GM21390 (cell line): ENCODE results near the gene JAKMIP2.
"Not testable (repeated sequence)": the region's sequence is repeated elsewhere in the genome, so short reads cannot be mapped to it uniquely, and the experiment has no call there.

Experiments
- ATAC-seq: cut with Tn5 transposase; IDR thresholded peaks from one replicate; pipeline ENCODE4 v1.9.1; 2021; ENCODE audit not compliant: unreplicated experiment

JAKMIP2 gene

DNA sequence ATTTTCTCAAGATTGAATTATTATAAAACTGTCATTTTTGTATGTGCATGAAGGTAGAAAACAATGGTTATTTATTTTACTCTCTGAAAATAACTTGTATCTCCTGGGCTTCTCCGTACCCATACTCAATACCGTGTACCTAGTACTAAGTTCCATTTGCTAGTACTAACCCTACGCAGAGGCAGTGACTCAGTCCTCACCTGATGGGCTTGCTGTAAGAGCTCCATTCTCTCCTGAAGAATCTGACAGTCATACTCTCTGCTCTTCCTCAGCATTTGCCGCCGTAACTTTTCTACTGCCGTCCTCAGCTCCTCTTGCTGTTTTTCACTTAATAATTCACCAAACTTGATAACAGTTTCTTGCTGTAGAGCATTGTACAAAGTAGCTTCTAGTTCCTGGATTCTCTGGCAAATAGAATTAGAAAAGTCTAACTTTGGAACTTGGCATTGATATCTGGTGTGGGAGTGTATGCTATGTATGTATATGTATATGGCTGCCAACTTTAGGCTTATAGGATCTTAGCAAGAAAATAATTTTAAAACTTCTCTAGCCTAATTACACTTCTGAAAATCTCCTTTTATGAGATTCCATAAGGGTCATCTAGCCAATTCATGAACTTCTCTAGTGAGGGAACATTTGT lies 164.7 kb downstream of the JAKMIP2 start:
- no peak for ATAC-seq

DNA sequence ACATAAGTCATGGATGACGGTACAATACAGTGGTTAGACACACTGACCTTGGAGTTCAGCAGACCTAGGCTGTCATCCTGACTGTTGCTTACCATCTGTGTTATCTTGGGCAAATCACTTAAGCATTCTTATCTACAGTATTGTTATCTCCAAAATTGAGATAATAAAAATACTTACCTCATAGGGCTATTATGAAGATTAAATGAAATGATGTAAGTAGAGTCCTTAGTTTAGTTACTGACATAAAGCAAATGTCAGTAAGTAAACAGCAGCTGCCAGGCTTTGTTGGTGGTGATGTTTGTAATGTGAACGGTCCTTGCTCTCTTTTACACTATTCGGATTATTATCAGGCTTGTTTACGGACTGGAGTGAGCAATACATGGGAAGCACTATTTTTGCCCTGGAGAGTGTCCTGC lies 165.3 kb downstream of the JAKMIP2 start:
- no peak for ATAC-seq

DNA sequence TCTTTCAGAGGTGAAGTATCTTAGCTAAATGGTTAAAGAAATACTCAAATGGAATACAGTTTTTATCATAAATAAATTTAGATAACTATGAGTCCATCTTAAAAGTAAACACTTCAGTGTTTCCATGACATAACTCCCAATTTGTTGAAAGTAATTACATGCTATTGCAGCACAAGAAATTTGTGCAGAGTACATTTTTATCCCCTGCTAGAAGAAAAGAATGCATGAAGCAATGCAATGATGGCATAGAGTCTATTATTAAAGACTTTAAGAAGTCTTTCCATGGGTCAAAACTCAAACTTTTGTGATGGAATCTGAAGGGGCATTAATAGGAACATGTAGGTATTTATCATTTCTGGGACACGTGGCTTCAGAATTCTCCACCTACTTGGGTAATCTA lies 166.1 kb downstream of the JAKMIP2 start:
- no peak for ATAC-seq

DNA sequence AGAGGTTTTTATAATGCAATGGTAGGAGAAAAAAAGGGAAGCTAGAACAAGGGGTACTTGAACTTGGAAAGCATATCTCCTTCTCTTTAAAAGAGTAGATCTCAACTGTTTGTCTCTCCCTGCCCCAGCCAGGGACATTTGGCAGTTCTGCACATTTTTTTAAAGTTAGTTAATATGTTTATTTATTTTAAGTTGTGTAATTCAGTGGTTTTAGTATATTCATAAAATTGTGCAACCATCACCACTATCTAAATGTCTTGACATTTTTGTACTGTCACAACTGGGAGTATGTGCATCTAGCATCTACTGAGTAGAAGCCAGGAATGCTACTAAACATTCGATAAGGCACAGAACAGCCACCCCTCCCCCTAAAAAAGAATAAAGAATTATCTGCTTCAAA lies 169.2 kb downstream of the JAKMIP2 start:
- no peak for ATAC-seq

DNA sequence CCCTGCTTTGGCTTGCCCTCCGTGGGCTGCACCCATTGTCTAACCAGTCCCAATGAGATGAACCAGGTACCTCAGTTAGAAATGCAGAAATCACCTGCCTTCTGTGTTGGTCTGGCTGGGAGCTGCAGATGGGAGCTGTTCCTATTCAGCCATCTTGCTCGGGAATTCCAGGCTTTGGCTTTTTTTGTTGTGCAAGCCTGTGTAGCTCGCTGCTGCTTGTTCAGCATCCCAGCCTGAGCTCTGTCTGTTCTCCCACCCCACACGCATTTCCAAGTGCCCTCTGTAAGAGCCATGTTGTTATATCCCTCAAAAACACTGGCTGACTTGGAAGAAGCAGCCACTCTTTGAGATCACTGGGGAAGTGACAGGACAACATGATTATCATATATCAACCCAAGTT lies 171.0 kb downstream of the JAKMIP2 start:
- ATAC-seq: no peak

DNA sequence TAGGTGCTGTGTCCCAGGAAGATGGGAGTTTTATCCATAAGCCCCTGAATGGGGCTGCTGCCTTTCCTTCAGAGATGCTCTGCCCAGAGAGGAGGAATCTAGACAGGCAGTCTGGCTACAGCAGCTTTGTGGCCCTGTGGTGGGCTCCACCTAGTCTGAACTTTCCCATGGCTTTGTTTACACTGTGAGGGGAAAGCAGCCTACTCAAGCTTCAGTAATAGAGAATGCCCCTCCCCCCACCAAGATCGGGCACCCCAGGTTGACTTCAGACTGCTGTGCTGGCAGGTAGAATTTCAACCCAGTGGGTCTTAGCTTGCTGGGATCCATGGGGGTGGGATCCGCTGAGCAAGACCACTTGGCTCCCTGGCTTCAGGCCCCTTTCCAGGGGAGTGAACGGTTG lies 171.7 kb downstream of the JAKMIP2 start:
- no peak for ATAC-seq

DNA sequence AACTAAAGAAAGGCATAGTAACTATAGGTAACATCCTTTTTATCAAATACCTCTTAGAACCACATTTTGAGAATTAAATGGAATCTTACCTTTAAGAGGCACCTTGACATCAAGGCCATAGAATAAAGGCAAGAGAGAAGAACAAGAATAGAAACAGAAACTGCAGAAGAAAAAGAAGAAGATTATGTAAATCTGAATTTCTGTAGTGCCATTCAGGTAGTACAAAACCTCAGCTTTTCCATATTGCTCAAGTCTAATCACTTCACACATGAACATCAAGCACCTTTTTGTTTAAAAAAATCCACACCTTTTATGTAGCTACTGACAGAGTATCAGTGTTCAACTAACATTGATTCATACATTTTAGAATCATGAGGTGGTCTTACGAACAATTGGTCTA lies 180.9 kb downstream of the JAKMIP2 start:
- ATAC-seq: peak; percentile 65

DNA sequence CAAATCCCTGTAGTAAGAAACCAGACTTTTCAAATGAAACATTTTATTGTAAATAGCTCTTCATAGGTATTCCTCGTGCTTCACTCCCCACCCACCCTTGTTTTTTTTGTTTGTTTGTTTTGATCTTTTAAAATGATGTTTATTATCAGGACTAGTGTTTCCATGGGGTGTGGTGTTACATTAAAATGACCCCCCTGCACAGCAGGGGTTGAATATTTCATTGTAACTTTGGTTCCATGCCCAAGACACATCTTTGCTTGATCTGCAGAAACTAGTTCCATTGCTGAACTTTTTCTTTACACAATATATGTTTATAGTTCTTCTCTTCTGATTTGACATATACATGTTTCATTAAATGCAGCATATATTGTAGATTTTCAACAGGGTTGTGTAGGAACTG lies 191.4 kb downstream of the JAKMIP2 start:
- ATAC-seq: no peak

DNA sequence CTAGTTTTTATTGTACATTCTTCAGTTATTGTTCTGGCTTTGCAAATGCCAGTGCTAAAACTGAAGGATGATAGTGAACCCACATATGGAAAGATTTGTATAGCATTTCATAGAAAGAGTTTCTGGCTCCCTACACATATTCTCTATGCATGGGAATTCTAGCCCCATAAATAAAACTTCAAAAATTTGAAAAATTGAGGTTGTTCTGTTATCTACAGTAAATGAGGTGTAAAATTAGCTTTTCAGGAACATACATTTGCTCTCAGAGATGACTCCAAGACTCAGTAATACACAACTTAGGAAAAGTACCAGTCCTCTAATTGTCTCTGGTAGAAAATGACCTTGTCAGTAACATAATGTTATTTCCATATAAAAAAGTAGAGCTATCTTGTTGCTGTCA lies 192.4 kb downstream of the JAKMIP2 start:
- ATAC-seq: no peak

DNA sequence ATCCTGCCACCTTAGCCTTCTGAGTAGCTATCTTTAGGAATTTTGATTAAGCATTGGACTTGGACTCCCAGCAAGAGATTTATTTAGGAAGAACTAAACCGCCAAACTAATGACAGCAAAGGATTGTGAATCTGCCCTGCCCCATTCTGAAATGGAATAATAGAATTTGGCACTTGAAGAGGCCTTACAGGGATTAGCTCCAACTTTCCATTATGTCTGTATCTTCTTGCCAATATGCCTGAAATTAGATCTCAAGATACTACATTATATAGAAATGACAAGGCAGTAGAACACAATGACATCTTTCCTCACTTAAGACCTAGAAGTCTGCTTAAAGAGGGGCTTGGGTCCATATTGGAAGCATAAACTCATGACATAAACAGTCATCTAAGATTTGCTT lies 195.7 kb downstream of the JAKMIP2 start:
- ATAC-seq: no peak

DNA sequence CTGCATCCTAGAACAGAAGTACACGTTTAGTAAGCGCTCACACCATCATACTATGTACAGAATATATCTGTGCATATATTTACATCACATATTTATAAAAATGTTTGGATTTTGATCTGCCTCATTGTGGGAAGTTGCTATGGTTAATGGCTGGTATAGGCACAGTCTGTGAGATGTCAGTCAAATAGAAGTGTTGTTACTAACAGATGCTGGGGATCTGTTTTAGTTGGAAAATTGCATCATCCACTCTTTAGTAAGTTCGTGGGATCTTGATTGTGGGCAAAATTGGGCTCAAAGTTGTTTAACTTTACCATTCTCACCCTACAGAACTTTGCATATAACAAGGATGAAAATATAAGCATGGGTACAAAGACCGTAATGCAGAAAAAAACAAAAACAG lies 196.3 kb downstream of the JAKMIP2 start:
- no peak for ATAC-seq

DNA sequence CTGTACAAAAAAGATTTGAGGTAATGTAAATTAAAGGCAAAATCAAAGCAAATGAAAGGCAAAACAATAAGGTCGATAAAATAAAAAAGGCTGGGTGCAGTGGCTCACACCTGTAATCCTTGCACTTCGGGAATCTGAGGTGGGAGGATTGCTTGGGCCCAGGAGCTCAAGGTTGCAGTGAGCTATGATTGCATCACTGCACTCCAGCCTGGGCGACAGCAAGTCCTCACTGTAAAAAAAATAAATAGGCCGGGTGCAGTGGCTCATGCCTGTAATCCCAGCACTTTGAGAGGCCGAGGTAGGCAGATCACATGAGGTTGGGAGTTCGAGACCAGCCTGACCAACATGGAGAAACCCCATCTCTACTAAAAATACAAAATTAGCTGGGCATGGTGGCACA lies 200.3 kb downstream of the JAKMIP2 start:
- ATAC-seq: not testable (repeated sequence)

DNA sequence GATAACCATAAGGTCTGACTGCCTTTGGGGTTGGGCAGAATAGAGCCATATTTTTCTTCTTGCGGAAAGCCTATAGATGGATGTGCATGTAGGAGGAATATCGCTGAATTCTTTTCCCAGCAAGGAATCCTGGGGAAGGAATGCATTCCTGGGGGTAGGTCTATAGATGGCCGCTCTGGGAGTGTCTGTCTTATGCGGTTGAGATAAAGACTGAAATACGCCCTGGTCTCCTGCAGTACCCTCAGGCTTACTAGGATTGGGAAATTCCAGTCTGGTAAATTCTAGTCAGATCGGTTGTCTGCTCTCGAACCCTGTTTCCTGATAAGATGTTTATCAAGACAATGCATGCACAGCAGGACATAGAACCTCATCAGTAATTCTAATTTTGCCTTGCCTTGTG lies 202.1 kb downstream of the JAKMIP2 start:
- ATAC-seq: not testable (repeated sequence)

DNA sequence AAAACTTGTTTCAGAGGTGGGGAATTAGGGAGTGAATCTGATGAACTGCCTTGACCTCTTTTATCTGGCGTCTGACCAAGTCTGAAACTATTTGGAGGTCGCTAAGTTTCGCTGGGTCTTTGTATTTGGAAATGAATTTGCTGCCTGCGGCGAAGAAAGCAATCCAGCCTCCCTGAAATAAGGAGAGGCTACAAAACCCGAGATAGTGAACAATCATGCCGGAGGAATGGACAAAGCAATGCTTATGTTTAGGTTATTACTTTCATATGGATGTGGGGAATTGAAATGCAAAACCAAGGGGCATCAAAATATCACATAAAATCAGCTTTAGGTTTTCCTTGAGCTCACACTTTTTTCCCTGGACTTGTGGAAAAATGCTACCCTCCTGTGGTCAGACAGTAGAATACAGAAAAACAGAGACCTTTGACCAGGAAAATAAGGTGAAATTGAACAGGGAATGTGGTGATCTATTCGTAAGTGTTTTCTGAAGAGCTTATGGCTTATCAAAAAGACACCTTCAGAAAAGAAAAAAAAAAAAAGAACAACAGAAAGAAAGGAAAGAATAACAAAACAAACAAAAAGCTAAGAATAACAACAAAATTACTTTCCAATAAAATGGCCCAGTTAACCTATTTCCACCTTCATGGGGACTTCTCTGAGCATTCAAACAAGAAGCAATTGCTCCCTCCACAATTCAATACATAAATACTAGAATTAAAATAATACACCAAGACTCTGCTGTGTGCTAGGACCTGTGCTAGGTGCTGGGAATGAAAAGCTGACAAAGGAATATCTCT lies 204.1 kb downstream of the JAKMIP2 start:
- ATAC-seq: no peak

DNA sequence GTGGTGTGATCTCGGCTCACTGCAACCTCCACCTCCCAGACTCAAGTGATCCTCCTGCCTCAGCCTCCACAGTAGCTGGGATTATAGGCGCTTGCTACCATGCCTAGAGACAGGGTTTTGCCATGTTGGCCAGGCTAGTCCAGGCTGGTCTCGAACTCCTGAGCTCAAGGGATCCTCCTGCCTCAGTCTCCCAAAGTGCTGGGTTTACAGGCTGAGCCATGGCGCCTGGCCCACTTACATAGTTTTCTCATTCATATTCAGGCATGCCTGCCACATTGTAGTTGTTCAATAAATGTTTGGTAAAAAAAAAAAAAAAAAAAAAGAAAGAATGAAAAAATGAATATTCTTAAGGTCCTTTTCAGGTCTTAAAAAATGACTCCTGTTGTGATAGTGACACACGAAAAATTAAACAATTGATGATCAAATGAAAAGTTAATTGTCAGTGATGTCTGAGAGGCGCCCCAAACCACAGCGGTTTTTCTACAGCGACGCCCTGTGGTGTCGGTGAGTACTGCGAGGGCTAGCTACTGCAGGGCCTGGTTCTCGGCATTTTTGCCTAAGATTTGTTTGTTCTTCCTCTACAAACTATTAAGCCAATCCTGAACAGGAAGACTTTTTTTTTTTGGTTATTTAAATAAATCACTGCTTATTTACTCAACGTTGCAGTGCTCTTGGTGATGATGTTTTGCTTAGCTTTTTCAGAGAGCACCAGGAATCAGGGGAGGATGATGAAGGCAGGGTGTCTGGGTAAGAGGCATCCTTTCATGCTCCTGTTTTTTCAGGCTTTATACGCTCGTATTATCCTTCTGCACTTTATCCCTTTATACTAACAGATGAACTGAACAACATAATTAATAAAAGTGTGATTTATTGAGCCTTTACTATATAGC lies 205.6 kb downstream of the JAKMIP2 start:
- peak; percentile 90 for ATAC-seq

DNA sequence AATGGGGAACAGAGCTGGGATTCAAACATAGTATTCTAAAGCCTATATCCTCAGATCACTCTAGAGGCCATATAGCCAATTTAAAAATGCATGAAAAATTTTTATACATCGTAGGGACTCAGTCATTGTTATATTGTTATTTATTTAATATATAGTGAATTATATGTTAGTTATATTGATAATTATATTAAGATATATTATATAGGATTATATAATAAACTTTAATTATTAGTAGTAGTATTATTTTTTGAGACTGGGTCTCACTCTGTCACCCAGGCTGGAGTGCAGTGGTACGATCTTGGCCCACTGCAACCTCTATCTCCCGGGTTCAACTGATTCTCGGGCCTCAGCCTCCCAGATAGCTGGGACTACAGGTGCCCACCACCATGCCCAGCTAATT lies 206.9 kb downstream of the JAKMIP2 start:
- ATAC-seq: no peak

DNA sequence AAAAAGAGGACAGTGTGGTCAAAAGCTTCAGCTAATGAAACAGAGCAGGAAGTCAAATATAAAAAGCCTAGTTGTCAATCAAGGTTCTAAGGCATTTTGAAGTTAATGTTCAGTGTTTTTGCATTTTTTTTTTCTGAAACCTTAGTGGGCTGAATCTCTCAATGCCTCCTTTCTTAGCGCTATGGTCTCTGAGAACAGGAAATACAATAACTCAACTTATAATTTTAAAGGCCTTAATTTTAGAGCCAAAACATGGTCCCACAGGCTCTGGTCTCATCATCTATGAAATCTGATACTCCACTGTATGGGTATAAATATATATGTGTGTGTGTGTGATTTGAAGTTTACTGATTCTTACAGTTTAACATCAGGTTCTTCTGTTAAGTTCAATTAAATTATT lies 209.3 kb downstream of the JAKMIP2 start:
- no peak for ATAC-seq

DNA sequence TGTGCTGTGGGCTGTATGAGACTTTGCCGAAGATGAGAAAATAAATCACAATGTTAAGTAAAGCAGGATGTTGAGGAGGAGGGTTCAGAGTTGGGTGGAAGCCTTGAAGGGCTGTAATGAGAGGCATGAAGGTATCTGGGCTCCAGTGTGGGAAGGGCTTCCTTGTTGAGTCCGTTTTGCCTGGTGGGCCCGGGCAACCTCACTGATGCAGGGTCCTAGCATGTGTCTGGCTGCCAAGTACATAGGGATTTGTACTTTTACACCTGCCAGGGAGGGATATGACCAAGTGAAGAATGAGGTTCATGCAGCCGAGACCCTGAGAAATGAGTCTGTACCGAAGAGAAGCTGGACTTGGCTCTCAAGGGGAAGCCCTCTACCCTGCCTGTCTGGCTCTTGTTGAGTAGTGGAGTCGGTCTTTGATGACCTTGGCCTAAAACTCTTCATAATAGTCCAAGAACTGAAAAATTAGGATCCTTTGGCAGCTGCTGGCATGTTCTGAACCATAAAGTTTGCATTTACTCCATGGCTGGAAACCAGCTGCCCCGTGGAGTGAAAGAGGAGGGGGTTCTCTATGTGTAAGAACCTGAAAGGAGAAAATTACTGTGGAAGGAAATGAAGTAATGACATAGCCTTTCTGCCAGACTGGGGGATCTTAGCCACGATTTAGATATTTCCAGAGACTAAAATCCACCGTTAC lies 213.7 kb downstream of the JAKMIP2 start:
- no peak for ATAC-seq

DNA sequence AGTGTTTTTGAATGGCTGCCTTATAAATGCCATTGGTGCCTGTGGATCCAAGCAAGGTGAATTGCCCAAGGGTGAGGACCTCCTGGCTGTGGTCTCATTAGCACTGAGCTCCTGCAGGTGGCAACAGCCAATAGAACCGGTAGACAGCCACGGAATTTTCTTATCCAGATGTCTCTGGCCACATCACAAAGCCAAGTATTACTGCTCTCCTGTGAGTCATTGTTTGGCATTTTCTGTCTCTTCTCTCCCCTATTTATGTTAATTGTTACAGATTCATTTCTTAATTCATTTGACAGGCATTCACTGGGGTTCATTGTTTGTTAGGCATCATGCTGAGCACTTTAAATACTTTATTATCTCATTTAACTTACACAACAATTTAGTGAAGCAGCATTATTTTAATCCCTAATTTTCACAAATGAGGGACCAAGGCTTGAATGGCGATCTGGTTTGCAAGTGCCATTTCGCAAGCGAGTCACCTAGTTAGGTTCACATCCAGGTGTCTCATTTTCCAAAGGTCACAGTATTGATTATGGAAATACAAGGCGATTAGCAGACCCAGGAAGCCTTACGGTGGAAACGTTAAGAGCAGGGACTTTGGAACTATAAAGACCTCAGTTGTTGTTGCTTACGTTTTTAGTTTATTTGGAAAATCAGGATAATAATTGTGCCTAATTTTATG lies 214.5 kb downstream of the JAKMIP2 start:
- ATAC-seq: no peak

DNA sequence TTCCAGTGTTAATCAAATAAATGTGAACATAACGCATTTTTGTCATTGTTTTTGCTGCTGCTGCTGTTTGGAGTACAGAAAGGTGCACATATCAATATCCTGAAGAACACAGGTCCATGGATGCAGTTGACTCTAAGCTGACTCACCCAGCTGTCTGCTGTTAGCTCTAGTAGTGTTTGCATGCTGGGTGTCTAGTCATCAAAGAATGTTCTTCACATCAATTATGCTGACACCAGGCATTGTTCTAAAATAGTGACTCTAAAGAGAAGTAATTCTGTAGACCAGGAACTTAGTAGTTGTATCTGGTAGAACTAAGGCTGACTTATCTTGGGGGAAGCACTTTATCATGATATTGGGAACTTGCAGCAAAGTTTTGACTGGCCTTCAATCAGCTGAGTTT lies 217.0 kb downstream of the JAKMIP2 start:
- no peak for ATAC-seq

DNA sequence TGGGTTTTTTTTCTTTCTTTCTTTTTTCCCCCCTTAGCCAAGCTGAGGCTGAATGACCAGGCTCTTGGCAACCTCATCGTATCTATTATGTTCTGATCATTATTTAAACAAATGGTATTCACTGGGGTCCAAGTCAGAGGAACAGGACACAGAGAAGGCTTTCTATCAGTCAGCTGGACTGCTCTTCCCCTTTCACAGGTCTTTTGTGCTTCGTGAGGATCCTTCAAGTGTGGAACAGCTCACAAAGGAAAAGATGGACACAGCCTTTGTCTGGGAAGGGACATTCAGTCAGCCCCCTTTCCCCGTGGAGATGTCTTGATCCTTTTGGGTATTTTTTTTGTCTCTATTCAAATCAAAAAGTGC lies 218.4 kb downstream of the JAKMIP2 start:
- no peak for ATAC-seq
